Loucy (cell line): Measurements from ENCODE around the gene ERBIN.

Experiments
- H2AFZ ChIP-seq: fragments of 200-600 bp; sonication (generic); 2 replicates; pipeline ENCODE4 v1.6.0; 2016; ENCODE audit warnings: antibody characterized with exemption, mild to moderate bottlenecking, low read length, moderate library complexity
- H3F3A ChIP-seq: fragments of 200-600 bp; 2 replicates; pipeline ENCODE4 v1.6.0; 2016; ENCODE audit warnings: antibody characterized with exemption, low read depth, mild to moderate bottlenecking
- H3K27me3 ChIP-seq: fragments of 200-600 bp; sonication (generic); 2 replicates; pipeline ENCODE4 v1.6.1; 2014; ENCODE audit warnings: low read length, mild to moderate bottlenecking; ENCODE audit not compliant: insufficient read depth, poor library complexity, severe bottlenecking
- H3K36me3 ChIP-seq: fragments of 200-600 bp; sonication (generic); 2 replicates; pipeline ENCODE4 v1.6.1; 2016; ENCODE audit warnings: low read length; ENCODE audit not compliant: insufficient read depth
- H3K4me1 ChIP-seq: fragments of 200-600 bp; sonication (generic); 2 replicates; pipeline ENCODE4 v1.5.1; 2014; ENCODE audit warnings: low read length, mild to moderate bottlenecking; ENCODE audit not compliant: insufficient read depth, poor library complexity, severe bottlenecking
- H3K4me2 ChIP-seq: fragments of 200-600 bp; sonication (generic); 2 replicates; pipeline ENCODE4 v1.6.0; 2014; ENCODE audit warnings: antibody characterized with exemption, low read length, low read depth, mild to moderate bottlenecking; ENCODE audit not compliant: poor library complexity, severe bottlenecking
- H3K4me3 ChIP-seq: fragments of 200-600 bp; sonication (generic); 2 replicates; pipeline ENCODE4 v1.5.1; 2014; ENCODE audit warnings: low read length, mild to moderate bottlenecking, mixed read lengths; ENCODE audit not compliant: poor library complexity, severe bottlenecking
- H3K79me2 ChIP-seq: fragments of 200-600 bp; sonication (generic); 2 replicates; pipeline ENCODE4 v1.6.1; 2014; ENCODE audit warnings: low read length; ENCODE audit not compliant: insufficient read depth
- H3K9ac ChIP-seq: fragments of 200-600 bp; sonication (generic); 2 replicates; pipeline ENCODE4 v1.6.0; 2014; ENCODE audit warnings: mild to moderate bottlenecking, low read depth, low read length, moderate library complexity; ENCODE audit not compliant: poor library complexity, severe bottlenecking
- H3K9me2 ChIP-seq: fragments of 200-600 bp; sonication (generic); replicated peaks from 2 replicates; pipeline ENCODE4 v1.6.1; 2016; ENCODE audit warnings: low read depth, low read length, mixed read lengths
- H3K9me3 ChIP-seq: fragments of 200-600 bp; sonication (generic); 2 replicates; pipeline ENCODE4 v1.6.1; 2014; ENCODE audit warnings: mild to moderate bottlenecking, antibody characterized with exemption, low read length, low read depth; ENCODE audit not compliant: insufficient read depth
- H4K20me1 ChIP-seq: fragments of 200-600 bp; sonication (generic); 2 replicates; pipeline ENCODE4 v1.6.0; 2014; ENCODE audit warnings: antibody characterized with exemption, low read length, mild to moderate bottlenecking; ENCODE audit not compliant: insufficient read depth, poor library complexity, severe bottlenecking
- EZH2phosphoT487 ChIP-seq: fragments of 200-600 bp; IDR thresholded peaks from 2 replicates; pipeline ENCODE4 v1.6.1; 2018; ENCODE audit warnings: antibody characterized with exemption, mild to moderate bottlenecking, moderate library complexity, borderline replicate concordance
- TF ChIP-seq, protein P1 (sequence below): fragments of 200-600 bp; sonication (generic); conservative IDR thresholded peaks from 2 replicates; pipeline ENCODE4 v1.5.1; 2014; ENCODE audit warnings: mild to moderate bottlenecking, antibody characterized with exemption, low read length

The ERBIN gene

GRCh38 chr5:65946198-65946745, 19.9 kb downstream of the ERBIN start:
- Histone ChIP-seq H3K27me3 (no peaks in the 10 kb centered on the region), H3K4me2 (no peak overlapping the region), H3K9me2 (no peaks in the 10 kb centered on the region), H3K4me1 (no peaks in the 10 kb centered on the region), H3K79me2 (peaks cover 99% of the 10 kb centered on the region), H3K9ac (no peak overlapping the region), H3K36me3 (peaks cover 8% of the 10 kb centered on the region; the same call in 1 of the 2 replicates), H3K4me3 (no peak overlapping the region), H3F3A (no peaks in the 10 kb centered on the region), H2AFZ (no peak overlapping the region), H4K20me1 (peaks cover 77% of the 10 kb centered on the region), H3K9me3 (no peaks in the 10 kb centered on the region)
- TF ChIP-seq EZH2phosphoT487 = no peak
- TF ChIP-seq, protein P1, sequence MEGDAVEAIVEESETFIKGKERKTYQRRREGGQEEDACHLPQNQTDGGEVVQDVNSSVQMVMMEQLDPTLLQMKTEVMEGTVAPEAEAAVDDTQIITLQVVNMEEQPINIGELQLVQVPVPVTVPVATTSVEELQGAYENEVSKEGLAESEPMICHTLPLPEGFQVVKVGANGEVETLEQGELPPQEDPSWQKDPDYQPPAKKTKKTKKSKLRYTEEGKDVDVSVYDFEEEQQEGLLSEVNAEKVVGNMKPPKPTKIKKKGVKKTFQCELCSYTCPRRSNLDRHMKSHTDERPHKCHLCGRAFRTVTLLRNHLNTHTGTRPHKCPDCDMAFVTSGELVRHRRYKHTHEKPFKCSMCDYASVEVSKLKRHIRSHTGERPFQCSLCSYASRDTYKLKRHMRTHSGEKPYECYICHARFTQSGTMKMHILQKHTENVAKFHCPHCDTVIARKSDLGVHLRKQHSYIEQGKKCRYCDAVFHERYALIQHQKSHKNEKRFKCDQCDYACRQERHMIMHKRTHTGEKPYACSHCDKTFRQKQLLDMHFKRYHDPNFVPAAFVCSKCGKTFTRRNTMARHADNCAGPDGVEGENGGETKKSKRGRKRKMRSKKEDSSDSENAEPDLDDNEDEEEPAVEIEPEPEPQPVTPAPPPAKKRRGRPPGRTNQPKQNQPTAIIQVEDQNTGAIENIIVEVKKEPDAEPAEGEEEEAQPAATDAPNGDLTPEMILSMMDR = no peak

- Histone ChIP-seq H3K79me2 (peaks cover 99% of the 10 kb centered on the region), H3K27me3 (no peaks in the 10 kb centered on the region), H3K4me2 (no peak overlapping the region), H2AFZ (no peak overlapping the region), H3K9me3 (no peaks in the 10 kb centered on the region), H3K9ac (no peak overlapping the region), H3K4me1 (no peaks in the 10 kb centered on the region), H3K9me2 (no peaks in the 10 kb centered on the region), H3K36me3 (peaks cover 7% of the 10 kb centered on the region; the same call in 1 of the 2 replicates), H3F3A (no peaks in the 10 kb centered on the region), H4K20me1 (peaks cover 84% of the 10 kb centered on the region), H3K4me3 (no peak overlapping the region)
- no peak for TF ChIP-seq EZH2phosphoT487
- TF ChIP-seq, protein P1 = no peak
These were observed 21.9 kb downstream of the ERBIN start for GRCh38 chr5:65948115-65948747.

- H3K9ac ChIP-seq = no peak overlapping the region
- no peak overlapping the region for H3K4me2 ChIP-seq
- no peak overlapping the region for H3K4me3 ChIP-seq
- TF ChIP-seq, protein P1 = no peak
- TF ChIP-seq EZH2phosphoT487 = no peak
- no peaks in the 10 kb centered on the region for H3K4me1 ChIP-seq
- peaks cover 100% of the 10 kb centered on the region for H3K79me2 ChIP-seq
- H3K9me3 ChIP-seq = no peaks in the 10 kb centered on the region
- no peaks in the 10 kb centered on the region for H3F3A ChIP-seq
- H3K36me3 ChIP-seq = peaks cover 4% of the 10 kb centered on the region; the same call in 1 of the 2 replicates
- H2AFZ ChIP-seq = no peak overlapping the region
- no peaks in the 10 kb centered on the region for H3K9me2 ChIP-seq
- no peaks in the 10 kb centered on the region for H3K27me3 ChIP-seq
- H4K20me1 ChIP-seq = peaks cover 88% of the 10 kb centered on the region
These were observed 25.0 kb downstream of the ERBIN start for GRCh38 chr5:65951330-65951729.
